WTC11 (cell line): ENCODE data around the gene CLEC16A. TPM values are rescaled to one million over a fixed set of nuclear protein-coding genes. Genes with fewer than 3 reads are reported as not detected.

Experiments
- ATAC-seq: fragments of 200-7000 bp; cut with Tn5 transposase; 2 replicates; pipeline ENCODE4 v1.10.0; 2021; ENCODE audit warnings: mild to moderate bottlenecking, moderate library complexity
- CTCF ChIA-PET: fragments of 300-600 bp; sonication (Branson Sonifier 250); formaldehyde crosslinking; loops from one replicate; lab custom pipeline; 2021; ENCODE audit warnings: antibody characterized with exemption; lab: Charles Lee
- POLR2A ChIA-PET: fragments of 350-600 bp; sonication (Branson Sonifier 250); formaldehyde crosslinking; loops from one replicate; lab custom pipeline; 2021; ENCODE audit warnings: antibody characterized with exemption; lab: Charles Lee
- DNase-seq: peaks from one replicate; pipeline ENCODE4 v3.0.0; 2021; ENCODE audit warnings: low spot score
- H3K27ac Mint-ChIP-seq: 2 replicates; pipeline ENCODE4 v1.8.0; 2021; ENCODE audit warnings: mixed read lengths
- H3K27me3 Mint-ChIP-seq: 2 replicates; pipeline ENCODE4 v1.8.0; 2021; ENCODE audit warnings: low read depth, mild to moderate bottlenecking, moderate library complexity, mixed read lengths
- H3K36me3 Mint-ChIP-seq: 2 replicates; pipeline ENCODE4 v1.8.0; 2021; ENCODE audit warnings: mixed read lengths
- H3K4me1 Mint-ChIP-seq: 2 replicates; pipeline ENCODE4 v1.8.0; 2022; ENCODE audit warnings: mixed read lengths
- H3K4me3 Mint-ChIP-seq: 2 replicates; pipeline ENCODE4 v1.8.0; 2021; ENCODE audit warnings: mild to moderate bottlenecking, moderate library complexity, mixed read lengths
- H3K9me3 Mint-ChIP-seq: 2 replicates; pipeline ENCODE4 v1.8.0; 2021; ENCODE audit warnings: mixed read lengths
- AR ChIP-seq: fragments of 250-450 bp; sonication (Bioruptor Pico); IDR thresholded peaks from 2 replicates; pipeline ENCODE4 v1.9.0; 2021; ENCODE audit warnings: mild to moderate bottlenecking
- E2F1 ChIP-seq: sonication (generic); formaldehyde crosslinking; IDR thresholded peaks from 2 replicates; pipeline ENCODE4 v1.8.0; 2022; ENCODE audit warnings: mild to moderate bottlenecking, missing genetic modification reagents
- EMX1 ChIP-seq: fragments of 250-450 bp; sonication (Bioruptor Pico); IDR thresholded peaks from 2 replicates; pipeline ENCODE4 v1.8.0; 2021; ENCODE audit warnings: mild to moderate bottlenecking
- ESRRA ChIP-seq: sonication (generic); formaldehyde crosslinking; IDR thresholded peaks from 2 replicates; pipeline ENCODE4 v1.8.1; 2022; ENCODE audit warnings: mild to moderate bottlenecking, missing genetic modification reagents, borderline replicate concordance
- HMGA2 ChIP-seq: fragments of 250-450 bp; sonication (Bioruptor Pico); IDR thresholded peaks from 2 replicates; pipeline ENCODE4 v1.4.0; 2021; ENCODE audit warnings: mild to moderate bottlenecking, moderate library complexity
- JUN ChIP-seq: sonication (generic); formaldehyde crosslinking; IDR thresholded peaks from 2 replicates; pipeline ENCODE4 v1.8.0; 2023; ENCODE audit warnings: mild to moderate bottlenecking, missing genetic modification reagents
- MYBL2 ChIP-seq: sonication (generic); formaldehyde crosslinking; IDR thresholded peaks from 2 replicates; pipeline ENCODE4 v1.8.1; 2023; ENCODE audit warnings: mild to moderate bottlenecking, moderate library complexity, missing genetic modification reagents
- NFYB ChIP-seq: sonication (generic); formaldehyde crosslinking; conservative IDR thresholded peaks from 2 replicates; pipeline ENCODE4 v1.8.0; 2022; ENCODE audit warnings: low read depth, missing genetic modification reagents
- NR3C1 ChIP-seq: sonication (generic); formaldehyde crosslinking; conservative IDR thresholded peaks from 2 replicates; pipeline ENCODE4 v1.8.1; 2023; ENCODE audit warnings: low read depth, mild to moderate bottlenecking, missing genetic modification reagents
- TEAD4 ChIP-seq: sonication (generic); formaldehyde crosslinking; IDR thresholded peaks from 2 replicates; pipeline ENCODE4 v1.8.0; 2022; ENCODE audit warnings: mild to moderate bottlenecking, missing genetic modification reagents
- ZBTB21 ChIP-seq: sonication (generic); formaldehyde crosslinking; IDR thresholded peaks from 2 replicates; pipeline ENCODE4 v1.8.1; 2023; ENCODE audit warnings: mild to moderate bottlenecking, missing genetic modification reagents, borderline replicate concordance
- ZNF396 ChIP-seq: fragments of 250-450 bp; sonication (Bioruptor Pico); IDR thresholded peaks from 2 replicates; pipeline ENCODE4 v1.8.0; 2021; ENCODE audit warnings: mild to moderate bottlenecking, moderate library complexity, borderline replicate concordance
- ZNF532 ChIP-seq: fragments of 250-450 bp; sonication (Bioruptor Pico); IDR thresholded peaks from 2 replicates; pipeline ENCODE4 v1.9.0; 2021; ENCODE audit warnings: mild to moderate bottlenecking, borderline replicate concordance
- ZSCAN18 ChIP-seq: fragments of 250-450 bp; sonication (Bioruptor Pico); IDR thresholded peaks from 2 replicates; pipeline ENCODE4 v2.1.2; 2022; ENCODE audit warnings: mild to moderate bottlenecking, moderate library complexity
- total RNA-seq: library from RNA; stranded (reverse); gene quantifications from 3 replicates; pipeline ENCODE4 v1.2.3, GENCODE V29; 2021

CLEC16A gene
- total RNA-seq, 1 experiment from 2014 or later = 14.4 TPM

- no peak for TF ChIP-seq JUN
- TF ChIP-seq ESRRA (CRISPR knock-in tag) = no peak
- TF ChIP-seq HMGA2 (CRISPR knock-in tag) = no peak
- no peak for TF ChIP-seq EMX1 (CRISPR knock-in tag)
- no peak for TF ChIP-seq ZBTB21 (CRISPR knock-in tag)
- no peak for TF ChIP-seq NR3C1 (CRISPR knock-in tag)
- no peak for TF ChIP-seq ZNF396 (CRISPR knock-in tag)
- TF ChIP-seq TEAD4 (CRISPR knock-in tag) = no peak
- TF ChIP-seq AR (CRISPR knock-in tag) = no peak
- no peak for TF ChIP-seq NFYB (CRISPR knock-in tag)
- no peak for TF ChIP-seq ZSCAN18 (CRISPR knock-in tag)
- TF ChIP-seq MYBL2 = no peak
- no peak for TF ChIP-seq E2F1 (CRISPR knock-in tag)
- no peak for TF ChIP-seq ZNF532 (CRISPR knock-in tag)
- TF ChIP-seq, all 79 proteins: peak for 0
- ChIA-PET POLR2A (no interaction called here), CTCF (interaction anchor here (3.7 kb wide), 1 partner anchor 21 kb away, joined by 38 read pairs; no protein-coding TSS in a partner anchor)
- ATAC-seq (no peak), DNase-seq (no peak)
- Mint-ChIP-seq H3K27me3 (peaks cover 3% of the 10 kb centered on the region; the same call in 1 of the 2 replicates), H3K9me3 (no peaks in the 10 kb centered on the region), H3K4me1 (peaks cover 32% of the 10 kb centered on the region), H3K4me3 (no peak overlapping the region), H3K27ac (no peak overlapping the region), H3K36me3 (peaks cover 12% of the 10 kb centered on the region; the same call in 1 of the 2 replicates)
These were observed 5.3 kb upstream of the CLEC16A start for GRCh38 chr16:10938796-10939648.
